Ishikawa (cell line): ENCODE results near the gene FBP1.

Experiments used
- CEBPB ChIP-seq: IDR thresholded peaks from 2 replicates; pipeline ENCODE4 v1.6.1; 2012
- CREB1 ChIP-seq: IDR thresholded peaks from 2 replicates; pipeline ENCODE4 v1.6.1; 2012; ENCODE audit warnings: low read depth
- EGR1 ChIP-seq: IDR thresholded peaks from 2 replicates; pipeline ENCODE4 v1.6.1; 2012
- EP300 ChIP-seq: IDR thresholded peaks from 2 replicates; pipeline ENCODE4 v1.6.1; 2012; ENCODE audit warnings: borderline replicate concordance
- FOXM1 ChIP-seq: IDR thresholded peaks from 2 replicates; pipeline ENCODE4 v1.6.1; 2012; ENCODE audit warnings: low read depth, borderline replicate concordance
- MAX ChIP-seq: IDR thresholded peaks from 2 replicates; pipeline ENCODE4 v1.6.1; 2012
- NFIC ChIP-seq: IDR thresholded peaks from 2 replicates; pipeline ENCODE4 v1.6.1; 2012
- RAD21 ChIP-seq: IDR thresholded peaks from 2 replicates; pipeline ENCODE4 v1.6.1; 2012; ENCODE audit warnings: low read depth
- REST ChIP-seq: IDR thresholded peaks from 2 replicates; pipeline ENCODE4 v1.6.1; 2012; ENCODE audit warnings: low read depth, mild to moderate bottlenecking
- TAF1 ChIP-seq: IDR thresholded peaks from 2 replicates; pipeline ENCODE4 v1.6.1; 2012; ENCODE audit warnings: low read depth, mild to moderate bottlenecking
- TCF12 ChIP-seq: IDR thresholded peaks from 2 replicates; pipeline ENCODE4 v1.6.1; 2012; ENCODE audit warnings: low read depth
- TEAD4 ChIP-seq: IDR thresholded peaks from 2 replicates; pipeline ENCODE4 v1.6.1; 2012
- USF1 ChIP-seq: IDR thresholded peaks from 2 replicates; pipeline ENCODE4 v1.6.1; 2012
- YY1 ChIP-seq: IDR thresholded peaks from 2 replicates; pipeline ENCODE4 v1.6.1; 2012; ENCODE audit warnings: low read depth

GRCh38 chr9:94643176-94643575 lies 3.9 kb upstream of the FBP1 start:
- TF ChIP-seq RAD21 = no peak
- TF ChIP-seq YY1 = no peak
- TF ChIP-seq MAX = no peak
- TF ChIP-seq EP300 = no peak
- TF ChIP-seq EGR1 = no peak
- no peak for TF ChIP-seq NFIC
- no peak for TF ChIP-seq TAF1
- no peak for TF ChIP-seq CREB1
- no peak for TF ChIP-seq TEAD4
- no peak for TF ChIP-seq REST
- TF ChIP-seq TCF12 = no peak
- no peak for TF ChIP-seq CEBPB
- no peak for TF ChIP-seq FOXM1
- no peak for TF ChIP-seq USF1
